A204.1 (cell line): ENCODE results near the gene C1RL.

Experiments
- FAIRE-seq: peaks from 2 replicates; lab custom pipeline; 2012; peaks lifted over from hg19 to GRCh38; lab: Jason Lieb, UNC

Gene C1RL

DNA sequence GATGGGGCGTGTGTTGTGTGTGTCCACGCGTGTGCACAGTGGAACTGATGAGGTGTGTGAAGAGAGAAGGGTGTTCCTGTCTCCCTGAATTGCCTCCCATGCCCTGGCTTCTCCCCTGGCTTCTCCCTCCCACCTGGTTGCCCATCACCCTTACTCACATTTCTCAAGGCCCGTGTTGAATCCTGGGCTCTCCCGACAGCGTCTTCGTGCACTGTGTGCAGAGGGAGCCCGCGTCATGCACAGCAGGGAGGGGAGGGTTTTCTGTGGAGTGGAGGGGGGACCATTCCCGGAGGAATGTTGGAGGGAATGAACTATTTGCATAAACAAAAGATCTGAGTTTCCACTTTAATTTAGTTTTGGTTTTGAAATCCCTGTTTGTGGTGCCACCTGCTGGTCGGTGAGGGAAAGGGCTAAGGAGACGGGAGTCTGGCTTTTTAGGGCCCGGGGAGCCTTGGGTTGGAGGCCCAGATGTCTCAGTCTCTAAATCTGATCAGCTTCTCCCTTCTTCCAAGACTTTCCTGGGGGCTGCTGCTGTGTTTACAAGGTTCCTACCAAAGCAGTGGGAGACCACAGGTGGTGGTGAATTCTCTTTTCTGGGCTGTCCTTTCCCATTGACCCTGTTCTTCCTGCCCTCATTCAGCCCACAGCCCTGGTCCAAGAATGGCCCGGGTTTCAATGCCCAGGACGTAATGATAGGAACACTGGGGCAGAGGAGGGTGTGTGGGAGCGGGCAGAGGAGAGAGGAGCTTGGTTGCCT, 16.6 kb downstream of the C1RL start, which contains the start of gene C1R:
Gene C1R (minus strand): TSS at position 217 of the 757 bp plus-strand sequence. CDS start 57 bp downstream, at position 160.
- FAIRE-seq = peak; percentile 93

DNA sequence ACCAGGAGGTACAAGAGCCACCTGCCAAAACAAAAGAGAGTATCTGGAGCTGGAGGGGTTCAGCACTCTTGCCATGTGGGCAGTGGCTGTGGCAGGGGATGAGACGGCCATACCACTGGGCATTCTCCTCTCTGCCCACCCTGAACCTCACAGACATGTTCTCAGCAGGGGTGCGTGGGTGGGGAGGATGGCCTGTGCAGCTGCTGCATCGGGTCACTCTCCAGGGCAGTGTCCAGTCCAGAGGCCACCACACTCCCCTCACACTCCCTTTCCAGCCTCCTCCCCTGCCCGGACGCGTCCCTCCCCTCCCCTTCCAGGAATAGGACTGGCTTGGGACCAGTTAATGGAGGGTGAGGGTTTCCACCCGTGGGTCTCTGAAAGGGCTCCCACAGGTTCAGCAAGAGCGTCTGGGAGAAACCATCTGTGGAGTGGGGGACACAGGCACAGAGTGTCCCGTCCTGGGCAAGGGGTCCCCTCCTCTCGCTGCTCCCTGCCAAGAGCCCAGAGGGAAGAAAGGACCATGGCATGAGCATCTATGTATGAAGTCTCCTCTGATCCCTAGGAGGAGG, 17.3 kb downstream of the C1RL start:
- FAIRE-seq = no peak

DNA sequence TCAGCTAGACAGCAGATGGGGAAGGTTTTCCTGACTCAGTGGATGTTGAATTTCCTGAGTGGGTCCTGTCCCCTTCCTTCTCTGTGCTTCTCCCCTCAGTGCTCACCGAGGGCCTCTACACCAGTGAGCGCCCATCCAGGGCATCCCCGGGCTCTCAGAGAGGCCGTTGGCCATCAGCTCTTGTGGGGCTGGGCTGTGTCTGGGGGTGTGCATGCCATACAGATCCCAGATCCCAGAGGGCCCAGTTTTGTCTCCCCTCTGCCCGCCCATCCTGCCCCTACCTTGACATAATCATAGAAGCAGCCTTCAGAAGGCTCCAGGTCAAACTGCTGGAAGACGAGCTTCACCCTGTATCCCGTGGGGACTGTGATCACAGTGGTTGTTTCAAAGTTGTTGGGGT, 17.8 kb downstream of the C1RL start:
- no peak for FAIRE-seq

DNA sequence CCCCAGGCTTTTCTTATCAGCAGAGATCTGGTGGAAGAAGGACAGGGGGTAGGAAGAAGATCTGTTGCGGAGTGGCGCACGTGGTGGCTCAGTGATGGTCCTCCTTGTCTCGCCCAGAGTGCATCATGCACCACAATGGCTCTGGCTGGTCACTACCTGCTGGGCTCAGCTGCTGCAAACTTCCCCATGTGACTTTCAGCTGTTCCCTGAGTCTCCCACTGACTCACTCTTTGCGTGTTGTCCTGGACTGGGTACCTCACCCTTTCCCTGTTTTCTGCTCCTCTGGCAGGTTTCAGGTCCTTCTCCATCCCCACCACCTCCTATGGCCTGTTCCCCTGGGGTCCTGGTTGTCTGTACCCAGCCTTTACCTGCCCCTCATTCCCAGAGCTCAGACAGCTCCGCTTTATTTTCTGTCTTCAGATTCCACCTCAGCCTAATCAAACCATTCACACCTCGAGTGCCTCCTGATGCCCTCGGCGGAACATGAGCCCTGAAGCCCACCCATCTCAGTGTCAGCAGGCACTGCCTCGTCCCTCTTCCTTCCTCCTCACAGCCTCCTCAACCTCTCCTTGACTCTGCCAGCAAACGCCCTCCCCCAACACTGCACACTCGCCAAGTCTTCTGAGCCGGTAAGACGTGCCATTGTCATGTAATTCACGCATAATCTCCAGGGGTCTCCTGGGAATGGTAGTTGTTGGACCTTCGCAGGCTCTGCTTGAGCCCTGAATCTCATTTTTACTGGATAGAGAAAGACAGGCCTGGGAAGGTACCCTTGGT, 18.6 kb downstream of the C1RL start:
- FAIRE-seq = no peak

DNA sequence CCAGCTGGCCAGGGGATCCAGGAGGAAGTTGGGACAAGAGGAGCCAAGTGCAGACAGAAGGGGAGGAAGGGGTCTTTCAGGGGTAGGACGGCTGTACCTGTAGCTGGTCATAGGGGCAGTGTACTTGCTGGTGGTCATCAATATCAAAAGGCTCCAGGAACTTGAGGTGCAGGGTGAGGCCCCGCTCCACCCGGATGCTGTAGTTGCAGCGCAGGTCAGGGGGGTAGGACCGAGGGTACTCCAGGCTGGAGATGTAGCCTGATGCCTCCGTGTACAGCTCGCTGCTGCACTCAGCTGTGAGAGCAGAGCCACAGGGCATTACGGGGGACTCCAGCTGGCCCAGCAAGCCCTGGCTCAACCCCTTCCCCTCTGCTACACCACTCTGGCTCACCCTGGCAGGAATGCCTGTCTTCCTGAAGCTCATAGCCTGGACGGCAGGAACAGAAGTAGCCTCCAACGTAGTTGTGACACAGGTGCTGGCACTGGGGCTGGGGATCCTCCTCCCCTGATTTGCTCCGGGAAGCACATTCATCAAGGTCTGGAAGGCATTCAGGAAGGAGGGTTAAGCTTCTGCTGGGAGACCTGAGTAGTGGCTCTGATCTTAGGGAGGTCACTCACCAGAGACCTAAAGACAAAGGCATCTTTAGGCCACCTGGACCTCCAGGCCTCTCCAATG, 19.7 kb downstream of the C1RL start:
- FAIRE-seq = no peak

DNA sequence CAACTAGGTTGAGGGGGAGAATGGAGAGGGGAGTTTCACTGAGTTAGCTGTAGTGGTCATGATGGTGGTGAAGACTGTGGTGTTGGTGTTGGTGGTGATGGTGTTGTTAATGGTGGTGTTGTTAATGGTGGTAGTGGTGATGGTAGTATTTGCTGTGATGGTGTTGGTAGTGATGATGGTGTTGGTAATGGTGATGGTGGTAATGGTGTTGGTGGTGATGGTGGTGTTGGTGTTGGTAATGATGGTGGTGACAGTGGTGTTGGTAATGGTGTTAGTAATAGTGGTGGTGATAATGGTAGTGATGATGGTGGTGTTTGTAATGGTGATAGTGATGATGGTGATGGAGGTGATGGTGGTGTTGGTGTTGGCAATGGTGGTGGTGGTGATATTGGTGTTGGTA, 25.9 kb downstream of the C1RL start:
- FAIRE-seq = no peak

DNA sequence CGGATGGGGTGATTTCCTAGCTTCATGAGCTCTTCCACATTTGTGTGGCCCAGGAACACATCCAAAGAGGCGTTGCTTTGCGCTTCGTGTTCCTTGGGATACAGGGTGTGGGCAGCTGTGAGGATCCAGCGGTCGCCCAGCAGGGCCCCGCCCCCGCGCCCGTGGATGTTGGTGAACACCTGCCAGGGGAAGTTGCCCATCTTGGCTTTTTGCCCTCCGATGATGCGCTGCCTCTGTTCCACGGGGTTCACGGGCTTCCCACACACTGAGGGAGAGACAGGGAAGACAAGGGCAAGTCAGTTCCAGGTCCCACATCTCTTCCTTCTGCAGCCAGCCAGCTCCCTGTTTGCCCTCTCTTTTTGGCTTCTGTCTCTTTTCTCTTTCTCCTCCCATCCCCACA, 28.0 kb downstream of the C1RL start:
- no peak for FAIRE-seq

DNA sequence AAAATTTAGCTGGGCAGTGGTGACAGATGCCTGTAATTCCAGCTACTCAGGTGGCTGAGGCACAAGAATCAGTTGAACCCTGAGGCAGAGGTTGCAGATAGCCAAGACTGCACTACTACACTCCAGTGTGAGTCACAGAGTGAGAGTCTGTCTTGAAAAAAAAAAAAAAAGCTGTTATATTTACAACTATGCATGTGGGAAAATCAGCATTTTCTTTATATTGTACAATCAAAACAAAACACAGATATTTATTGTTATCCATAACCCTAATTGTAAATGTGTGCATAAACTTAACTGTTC, 29.2 kb downstream of the C1RL start:
- no peak for FAIRE-seq

DNA sequence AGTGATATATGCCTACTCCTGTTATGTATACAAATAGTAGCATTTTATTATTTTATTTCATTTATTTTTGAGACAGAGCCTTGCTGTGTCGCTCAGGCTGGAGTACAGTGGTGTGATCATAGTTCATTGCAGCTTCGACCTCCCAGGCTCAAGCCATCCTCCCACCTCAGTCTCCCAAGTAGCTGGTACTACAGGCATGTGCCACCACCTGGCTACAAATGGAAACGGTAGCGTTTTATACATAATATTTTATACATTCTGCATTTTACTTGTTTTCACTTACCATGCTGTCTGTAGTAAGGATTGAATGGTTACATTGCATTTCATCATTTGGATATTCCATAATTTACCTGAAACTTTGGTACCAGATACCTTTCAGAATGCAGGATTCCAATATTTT, 30.9 kb downstream of the C1RL start:
- no peak for FAIRE-seq

DNA sequence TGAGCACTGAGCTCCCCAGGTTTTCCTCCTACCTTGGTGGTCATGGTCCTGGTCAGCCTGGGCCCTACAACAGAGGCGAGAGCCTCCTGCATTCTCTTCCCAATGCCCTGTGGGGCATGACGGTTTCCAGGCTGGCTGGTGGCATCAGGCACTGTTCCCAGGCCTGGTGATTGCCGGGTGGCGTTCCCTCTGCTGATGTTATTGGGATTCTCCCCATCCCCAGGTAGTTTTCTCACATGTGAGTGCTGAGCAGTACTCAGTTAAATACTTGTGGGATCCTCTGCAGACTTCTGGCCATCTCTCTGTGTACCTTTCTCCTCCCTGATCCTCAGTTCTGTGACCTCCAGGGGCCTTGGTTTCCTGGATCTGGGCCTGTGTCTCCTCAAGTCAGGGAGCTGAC, 32.5 kb downstream of the C1RL start:
- no peak for FAIRE-seq

DNA sequence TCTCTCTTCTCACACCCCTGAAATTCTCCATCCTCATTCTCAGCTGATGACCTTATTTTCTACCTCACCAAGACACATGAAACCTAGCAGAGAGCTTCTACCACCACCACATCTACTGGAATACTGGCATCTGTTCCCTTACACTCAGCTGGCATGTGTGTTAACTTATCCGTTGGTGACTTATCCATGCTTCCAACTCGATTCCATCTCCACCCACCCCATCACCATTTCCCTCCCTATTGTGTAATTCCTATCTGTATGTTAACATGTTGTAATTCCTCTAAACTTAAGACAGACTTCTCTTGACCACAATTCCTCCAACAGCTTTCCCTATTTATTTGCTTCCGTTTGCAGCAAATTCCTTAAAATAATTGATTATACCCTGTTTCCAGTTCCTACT, 33.1 kb downstream of the C1RL start:
- no peak for FAIRE-seq

DNA sequence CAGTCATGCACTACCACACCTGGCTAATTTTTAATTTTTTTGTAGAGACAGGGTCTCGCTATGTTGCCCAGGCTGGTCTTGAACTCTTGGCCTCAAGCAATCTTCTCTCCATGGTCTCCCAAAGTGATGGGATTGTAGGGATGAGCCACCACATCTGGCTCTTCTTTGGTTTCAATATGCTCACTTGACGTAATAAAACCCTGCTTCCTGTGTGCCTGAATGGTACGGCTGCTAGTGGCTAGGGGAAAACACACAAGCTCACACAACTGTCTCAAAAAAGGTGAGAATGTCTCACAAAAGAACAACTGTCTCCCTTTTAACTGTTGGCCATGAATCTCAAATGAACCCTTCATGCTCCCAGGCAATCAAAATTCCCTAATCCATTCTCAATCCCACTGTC, 33.5 kb downstream of the C1RL start:
- no peak for FAIRE-seq

DNA sequence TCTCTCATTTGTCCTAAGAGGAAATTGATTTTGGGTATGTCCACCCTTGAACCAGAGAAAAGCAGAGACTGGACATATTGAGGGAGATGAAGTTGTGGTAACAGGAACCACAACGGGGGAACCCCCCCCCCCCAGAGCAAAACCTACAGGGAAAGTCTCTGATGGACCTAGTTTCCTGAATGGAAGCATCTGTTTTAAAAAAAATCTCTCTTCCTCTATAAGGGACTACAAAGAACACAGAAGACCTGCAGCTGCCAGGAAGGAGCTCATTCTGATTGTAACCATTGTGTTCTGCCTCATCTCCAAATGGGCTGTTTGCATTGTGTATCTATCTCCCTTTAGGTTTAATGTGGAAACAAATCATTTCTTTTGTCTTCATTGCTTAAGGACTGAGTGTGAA, 35.1 kb downstream of the C1RL start:
- FAIRE-seq = no peak

DNA sequence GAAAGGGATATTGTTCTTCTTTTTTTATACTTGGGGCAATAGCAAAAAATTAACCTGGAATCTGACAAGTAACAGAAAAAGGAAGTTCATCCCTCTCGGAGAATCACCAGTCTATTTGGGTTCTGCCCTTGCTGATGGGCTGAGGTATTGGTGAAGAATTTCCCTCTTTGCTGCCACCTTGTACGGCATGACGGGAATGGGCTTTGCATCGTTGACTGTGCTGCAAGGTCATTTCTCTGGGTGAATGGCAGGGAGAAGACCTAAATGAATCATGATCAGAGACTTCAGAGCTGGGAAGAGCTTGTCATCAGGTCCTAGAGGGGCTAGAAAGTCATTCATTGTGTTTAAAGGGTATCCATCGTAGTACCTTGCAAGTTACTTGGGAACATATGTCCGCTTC, 36.5 kb downstream of the C1RL start:
- FAIRE-seq = no peak

DNA sequence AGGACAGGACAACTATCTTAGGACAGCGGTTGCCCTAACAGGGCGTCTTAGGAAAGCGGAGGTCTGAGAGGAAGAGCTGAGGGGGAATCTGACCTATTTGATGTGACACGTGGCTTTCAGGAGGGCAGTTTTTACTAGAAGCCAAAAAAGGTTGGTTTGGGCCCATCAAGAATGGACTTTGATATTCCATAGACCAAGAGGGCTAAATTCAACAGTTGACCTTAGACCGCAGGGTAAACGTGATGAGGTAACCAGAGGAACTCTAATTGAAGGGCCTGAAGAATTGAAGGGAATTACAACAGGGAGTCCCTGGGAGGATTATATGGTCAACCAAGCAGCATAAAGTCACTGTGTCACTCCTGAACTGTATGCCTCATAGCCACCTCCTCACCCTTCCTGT, 37.0 kb downstream of the C1RL start:
- no peak for FAIRE-seq

DNA sequence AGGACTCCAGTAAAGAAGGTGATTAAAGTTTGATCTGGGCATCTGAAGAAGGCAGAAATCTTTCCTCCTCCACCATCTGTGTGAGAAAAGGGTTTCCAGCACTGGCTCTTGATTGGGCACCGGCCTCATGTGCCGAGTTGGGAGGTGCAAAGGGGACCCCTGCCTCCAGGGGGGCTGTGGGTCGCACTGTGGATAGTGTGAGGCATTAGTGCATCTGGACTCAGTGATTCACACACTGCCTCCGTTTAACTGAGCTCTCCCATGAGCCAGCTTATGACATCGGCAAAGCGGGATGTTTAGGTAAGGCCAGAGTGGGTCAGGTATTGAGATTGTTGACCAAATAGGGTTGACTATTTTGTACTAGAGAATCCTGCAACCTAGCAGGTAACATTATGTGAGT, 39.6 kb downstream of the C1RL start:
- no peak for FAIRE-seq

DNA sequence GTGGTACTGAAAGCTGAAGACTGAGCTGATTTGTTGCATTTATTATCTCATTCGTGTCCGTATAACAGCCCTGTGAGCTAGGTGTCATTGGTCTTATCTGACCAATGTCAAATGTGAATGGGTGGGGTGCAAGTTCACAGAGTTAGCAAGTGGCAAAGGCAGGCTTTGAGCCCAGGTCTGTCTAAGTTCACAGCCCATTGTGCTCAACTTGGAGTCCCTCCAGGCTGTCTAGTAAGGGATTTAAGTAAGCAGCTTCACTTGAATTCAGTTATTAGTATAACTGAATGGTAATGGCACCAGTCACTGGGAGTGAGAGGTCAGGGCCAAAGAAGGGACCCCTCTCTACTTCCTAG, 40.0 kb downstream of the C1RL start:
- no peak for FAIRE-seq

DNA sequence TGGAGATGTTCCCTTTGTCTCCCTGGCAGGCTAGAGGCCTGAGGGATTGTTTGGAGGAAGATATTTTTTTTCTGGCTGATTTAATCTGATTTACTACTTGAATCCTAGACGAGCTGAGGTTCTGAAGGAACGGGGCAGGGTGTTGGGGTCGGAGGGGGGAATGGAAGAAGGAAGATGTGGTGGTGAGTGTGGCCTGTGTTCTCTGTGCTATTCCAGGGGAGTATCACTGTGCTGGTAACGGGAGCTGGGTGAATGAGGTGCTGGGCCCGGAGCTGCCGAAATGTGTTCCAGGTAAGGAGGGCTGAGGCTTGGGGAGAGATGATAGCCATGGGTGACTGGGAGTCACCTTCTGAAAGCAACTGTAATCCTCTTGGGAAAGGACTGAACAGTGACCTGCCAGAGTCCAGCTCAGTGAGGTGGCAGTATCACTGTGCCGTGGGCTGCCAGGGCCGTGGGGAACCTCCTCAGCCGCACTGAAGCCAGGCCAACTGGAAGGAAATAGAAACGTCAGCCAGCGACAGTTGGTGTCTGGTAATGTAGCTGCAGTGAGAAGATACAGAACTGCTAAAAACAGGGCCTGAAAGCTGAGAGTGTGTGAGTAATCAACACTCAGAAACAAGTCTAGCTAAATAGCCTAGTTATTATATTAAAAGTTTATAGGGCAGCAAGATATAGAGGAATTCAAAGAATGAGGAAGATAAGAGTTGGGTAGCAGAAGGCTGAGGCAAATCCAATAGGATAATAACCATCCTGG, 40.6 kb downstream of the C1RL start:
- no peak for FAIRE-seq

DNA sequence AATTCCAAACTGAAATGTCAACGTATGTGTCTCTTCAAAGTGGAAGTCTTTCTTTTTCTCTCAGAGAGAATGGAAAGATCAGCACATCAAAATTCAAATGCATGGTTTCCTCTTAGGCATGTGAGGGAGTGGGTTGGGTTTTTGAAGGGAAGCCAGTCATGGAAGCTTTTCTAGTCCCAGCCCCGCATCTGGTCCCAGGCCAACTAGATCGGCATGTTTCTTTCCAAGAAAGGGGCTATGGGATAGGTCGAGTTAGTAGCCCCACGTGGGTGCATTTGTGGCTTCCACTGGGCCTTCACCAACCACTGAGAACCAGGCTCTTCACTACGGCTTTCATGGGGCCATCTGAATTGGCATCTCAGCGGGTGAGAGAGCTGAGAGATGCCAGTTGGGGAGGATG, 41.9 kb downstream of the C1RL start:
- FAIRE-seq = no peak

DNA sequence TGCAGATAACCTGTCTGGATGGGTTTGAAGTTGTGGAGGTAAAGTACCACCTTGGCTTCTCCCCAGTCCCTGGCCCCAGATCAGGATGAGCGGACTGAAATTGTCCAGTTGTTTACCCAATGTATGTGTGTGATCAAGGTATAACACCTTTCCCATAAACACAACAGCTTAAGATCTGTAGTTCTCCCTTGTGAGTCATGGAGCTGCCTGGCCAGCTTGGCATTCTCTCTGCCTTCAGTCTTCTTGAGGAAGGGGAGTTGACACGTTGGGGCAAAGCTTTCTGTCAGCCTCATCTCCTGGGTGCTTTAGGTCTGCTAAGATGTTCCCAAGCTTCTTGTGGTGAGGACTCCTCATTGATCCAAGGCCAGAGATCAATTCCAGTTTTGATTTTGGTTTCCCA, 42.4 kb downstream of the C1RL start:
- no peak for FAIRE-seq

DNA sequence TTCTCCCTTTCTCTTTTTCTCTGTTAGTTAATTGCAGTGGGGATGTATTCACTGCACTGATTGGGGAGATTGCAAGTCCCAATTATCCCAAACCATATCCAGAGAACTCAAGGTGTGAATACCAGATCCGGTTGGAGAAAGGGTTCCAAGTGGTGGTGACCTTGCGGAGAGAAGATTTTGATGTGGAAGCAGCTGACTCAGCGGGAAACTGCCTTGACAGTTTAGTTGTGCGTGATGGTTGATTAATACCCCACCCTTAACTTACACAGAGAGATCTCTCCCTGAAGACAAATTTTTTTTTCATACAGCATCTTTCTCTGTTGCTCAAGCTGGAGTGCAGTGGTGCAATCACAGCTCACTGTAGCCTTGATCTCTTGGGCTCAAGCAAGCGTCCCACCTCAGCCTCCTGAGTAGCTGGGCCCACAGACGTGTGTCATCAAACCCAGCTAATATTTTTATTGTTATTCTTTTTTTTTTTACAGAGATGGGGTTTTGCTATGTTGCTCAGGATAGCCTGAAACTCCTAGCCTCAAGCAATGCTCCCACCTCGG, 43.9 kb downstream of the C1RL start:
- no peak for FAIRE-seq

DNA sequence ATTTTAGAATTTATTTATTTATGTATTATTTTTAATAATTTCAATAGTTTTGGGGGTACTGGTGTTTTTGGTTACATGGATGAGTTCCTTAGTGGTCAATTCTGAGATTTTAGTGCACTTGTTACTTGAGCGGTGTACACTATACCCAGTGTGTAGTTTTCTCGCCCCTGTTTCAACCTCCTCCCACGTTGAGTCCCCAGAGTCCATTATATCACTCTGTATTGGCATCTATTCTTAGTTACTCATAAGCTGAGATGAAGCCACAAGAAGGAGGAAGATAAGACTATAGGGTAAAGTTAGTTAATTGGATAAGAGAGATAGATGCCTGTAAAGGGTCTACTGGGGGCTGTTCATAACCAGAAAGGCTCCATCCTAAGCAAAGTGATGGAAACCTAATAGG, 44.5 kb downstream of the C1RL start:
- no peak for FAIRE-seq
